ENCODE data around the gene OPCML.

The OPCML gene

GRCh38 chr11:132685174-132685611 lies 847.1 kb downstream of the OPCML start:
- no peak for FAIRE-seq

DNA sequence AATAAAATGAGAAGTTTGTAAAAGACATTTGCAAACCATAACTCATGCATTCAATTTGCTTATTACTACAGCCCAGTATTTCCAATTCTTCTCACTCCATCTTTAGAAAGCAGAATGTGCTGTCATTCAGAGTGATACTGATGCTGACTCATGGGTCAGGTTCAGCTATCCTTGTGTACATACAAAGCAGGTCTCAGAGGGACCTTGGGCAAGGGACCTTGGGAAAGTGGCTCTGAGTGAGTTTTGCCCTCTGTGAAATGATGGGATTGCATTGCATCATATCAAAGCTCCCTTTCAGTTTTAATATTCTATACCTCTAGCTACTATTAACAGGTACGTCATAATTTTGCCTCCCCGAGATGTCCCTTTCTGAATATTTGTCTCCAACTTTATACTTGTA lies 848.7 kb downstream of the OPCML start:
- no peak for FAIRE-seq

- FAIRE-seq, result no peak
These were observed 850.3 kb downstream of the OPCML start for GRCh38 chr11:132681971-132682370.

DNA sequence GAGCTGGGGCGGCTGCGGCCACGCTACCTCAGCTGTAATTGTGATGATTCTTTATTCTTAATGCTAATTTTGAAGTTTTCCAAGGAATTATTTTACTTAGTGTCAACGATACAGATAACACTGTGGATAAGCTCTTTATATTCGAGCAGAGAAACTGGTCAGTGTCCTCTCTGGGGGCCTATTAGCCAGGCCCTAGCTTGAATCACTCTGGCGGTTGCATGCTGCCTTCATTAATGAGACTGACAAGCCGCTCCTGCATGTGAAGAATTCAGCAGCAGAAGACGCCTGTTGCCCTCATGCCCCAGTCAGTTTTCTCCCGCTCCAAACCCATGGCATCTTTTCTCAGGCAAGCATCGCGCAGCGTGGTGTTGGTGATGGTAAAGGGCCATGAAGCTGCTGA lies 851.7 kb downstream of the OPCML start:
- FAIRE-seq, result no peak

DNA sequence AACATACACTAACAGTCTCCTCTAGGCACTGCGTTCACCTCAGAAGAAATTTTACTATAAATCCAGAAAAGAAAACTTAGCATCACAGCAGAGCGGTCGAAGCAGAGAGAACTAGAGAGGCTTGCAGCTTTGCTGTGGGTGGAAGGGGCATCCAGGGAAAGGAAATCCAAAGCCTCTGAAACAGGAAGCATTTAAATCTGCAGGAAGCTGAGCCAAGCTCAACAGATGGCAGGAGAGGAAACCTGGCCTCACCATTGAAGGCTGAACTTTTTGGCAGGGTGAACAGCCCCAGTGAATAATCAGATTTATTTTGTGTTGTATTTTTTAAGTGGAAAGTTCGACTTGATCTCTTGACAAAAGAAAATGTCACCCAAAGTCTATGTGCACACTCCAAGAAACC lies 858.1 kb downstream of the OPCML start:
- no peak for FAIRE-seq

DNA sequence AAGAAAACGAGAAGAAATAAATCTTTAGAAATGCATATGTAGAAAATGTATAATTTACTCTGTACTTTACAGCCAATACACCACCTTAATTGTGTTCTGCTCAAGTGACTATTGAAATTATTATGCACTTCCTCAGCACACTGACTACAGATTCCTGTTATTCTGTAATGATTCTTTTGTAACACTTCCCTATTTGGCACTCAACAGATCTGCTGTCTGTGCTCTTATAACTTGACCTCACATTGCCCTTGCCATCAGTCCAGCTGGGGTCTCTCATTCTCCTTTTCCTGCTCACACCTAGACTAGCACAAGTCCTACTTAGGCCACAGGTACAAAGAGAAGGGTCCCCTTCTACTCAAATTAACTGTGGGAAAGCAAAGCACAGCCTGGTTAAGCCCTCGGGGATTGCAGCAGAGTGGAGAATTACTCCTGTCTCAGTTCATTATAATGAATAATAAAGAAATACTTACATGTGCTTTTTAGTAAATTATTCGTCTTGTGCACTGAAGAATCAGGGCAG lies 860.4 kb downstream of the OPCML start:
- no peak for FAIRE-seq

DNA sequence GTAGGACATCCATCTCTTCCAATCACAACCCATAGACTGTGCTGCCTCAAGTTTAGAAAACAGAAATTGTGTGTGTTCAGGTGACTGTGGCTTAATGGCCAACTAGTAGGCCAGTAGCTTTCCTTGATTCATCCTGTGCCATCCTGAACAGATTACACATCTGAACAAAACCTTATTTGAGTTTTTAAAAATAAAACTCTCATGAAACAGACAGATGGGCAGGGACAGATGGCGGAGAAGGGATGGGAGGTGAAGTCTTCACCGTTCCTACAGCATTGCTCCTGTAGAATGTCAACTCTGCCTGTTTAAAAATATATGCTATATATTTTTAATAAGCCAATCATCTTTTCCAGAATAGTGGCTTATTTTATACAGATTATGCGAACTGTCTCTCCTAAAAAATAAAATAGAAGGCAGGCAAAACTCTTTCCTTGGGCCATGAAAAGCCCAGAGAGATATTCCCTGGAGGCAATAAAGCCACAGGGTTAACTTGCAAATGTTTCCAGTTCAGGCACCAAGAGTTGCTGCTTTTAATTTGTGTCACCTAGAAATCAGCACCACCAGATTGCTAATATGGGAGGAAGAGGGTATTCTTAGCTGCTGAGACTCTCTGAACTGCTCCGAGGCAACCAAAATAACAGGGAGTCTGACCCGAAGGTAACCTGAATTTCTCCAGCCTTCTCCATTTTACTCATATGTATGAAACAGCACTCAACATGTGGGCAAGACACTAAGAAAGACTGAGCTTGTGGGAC lies 861.2 kb downstream of the OPCML start:
- FAIRE-seq, result no peak

DNA sequence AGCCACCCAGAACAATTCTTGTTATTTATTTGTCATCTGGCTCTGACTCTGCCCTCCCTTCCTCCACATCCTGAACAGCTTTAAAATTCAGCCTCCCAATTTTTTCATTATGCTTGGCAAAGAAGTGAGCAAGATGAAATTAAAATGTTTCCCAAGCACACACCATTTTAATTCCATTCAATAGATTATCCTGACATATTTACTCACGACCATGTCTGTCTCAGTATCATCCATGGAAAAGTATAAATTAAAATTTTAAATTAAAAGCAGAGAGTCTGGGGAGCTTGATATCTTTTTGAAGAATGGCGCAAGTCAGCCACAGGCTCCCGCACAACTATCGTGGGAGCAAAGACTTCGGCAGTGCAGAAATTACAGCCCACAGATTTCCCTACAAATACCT lies 862.4 kb downstream of the OPCML start:
- no peak for FAIRE-seq

GRCh38 chr11:132665205-132665604 lies 867.1 kb downstream of the OPCML start:
- no peak for FAIRE-seq

DNA sequence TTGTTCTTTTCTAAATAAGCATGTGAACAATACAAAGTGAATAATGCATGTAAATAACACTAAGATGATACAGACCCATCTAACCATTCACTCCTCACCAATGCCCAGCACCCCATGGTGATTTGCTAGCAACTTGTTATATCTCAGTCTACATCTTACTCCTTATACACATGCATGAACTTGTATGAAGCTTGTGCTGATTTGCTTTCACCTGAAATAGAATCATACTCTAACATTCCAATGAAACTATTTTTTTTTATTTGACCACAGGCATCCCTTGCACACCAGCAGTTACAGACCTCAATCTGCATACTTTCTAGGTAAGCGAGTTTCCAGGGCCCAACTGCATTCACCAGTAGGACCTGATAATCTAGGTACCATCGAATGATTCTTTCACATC lies 873.6 kb downstream of the OPCML start:
- FAIRE-seq, result no peak

DNA sequence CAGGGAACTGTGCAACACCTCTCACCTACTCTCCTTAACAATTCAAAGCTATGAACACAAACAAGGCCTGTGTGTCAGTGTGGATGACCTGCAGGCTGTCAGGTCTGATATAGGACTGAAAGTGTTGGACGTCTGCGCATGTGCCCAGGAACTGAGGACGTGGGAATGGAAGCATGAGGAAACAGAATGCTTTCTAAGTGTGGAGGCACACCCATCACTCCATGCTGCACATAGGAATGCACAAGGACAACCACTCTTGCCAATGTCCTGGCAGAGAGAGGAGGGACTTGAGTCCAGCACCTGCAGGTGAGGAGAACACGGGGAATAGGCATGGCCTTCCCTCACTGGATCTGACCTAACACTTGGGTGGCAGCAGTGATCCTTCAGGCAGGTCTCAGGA lies 874.3 kb downstream of the OPCML start:
- FAIRE-seq, result no peak

GRCh38 chr11:132655187-132655855 lies 877.0 kb downstream of the OPCML start:
- no peak for FAIRE-seq

GRCh38 chr11:132653237-132653636 lies 879.1 kb downstream of the OPCML start:
- FAIRE-seq, result no peak

GRCh38 chr11:132650969-132651720 lies 881.2 kb downstream of the OPCML start:
- FAIRE-seq, result no peak

DNA sequence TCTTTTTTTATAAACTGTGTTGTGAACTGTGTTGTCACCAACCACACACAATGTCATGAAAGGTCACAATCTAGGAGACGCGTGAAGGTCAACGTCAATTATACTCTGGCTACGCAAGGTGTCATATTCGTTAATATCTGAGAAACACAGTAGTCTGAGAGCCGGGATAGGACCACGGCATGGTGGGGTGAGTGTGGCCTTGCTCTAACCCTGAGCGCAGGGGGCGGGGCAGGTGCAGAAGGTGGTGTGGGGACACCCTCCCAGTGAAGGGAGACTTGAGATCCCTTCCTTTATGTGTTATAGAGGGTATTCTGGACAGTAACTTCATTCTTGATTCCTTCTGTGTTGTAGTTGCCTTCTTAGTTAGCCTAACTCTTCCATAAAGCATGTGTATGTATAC lies 883.0 kb downstream of the OPCML start:
- FAIRE-seq, result no peak

- no peak for FAIRE-seq
These were observed 883.5 kb downstream of the OPCML start for GRCh38 chr11:132648851-132649250.

DNA sequence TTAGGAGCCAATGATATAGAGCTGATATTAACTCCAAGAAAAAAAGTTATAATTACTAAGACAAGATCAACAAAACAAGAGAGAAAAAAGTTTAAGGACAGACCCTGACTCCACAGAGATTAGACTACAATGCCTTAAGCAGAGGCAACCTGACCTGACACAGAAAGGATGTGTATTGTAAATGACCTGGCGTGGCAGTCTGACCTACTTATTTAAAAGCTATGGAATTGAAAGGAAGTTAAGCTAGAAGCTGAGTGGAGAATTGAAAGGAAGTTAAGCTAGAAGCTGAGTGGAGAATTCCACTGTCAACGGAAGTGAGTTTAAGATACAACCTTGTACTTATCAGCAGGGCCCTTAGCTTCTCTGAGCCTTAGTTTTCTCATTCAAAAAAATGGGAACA lies 885.4 kb downstream of the OPCML start:
- no peak for FAIRE-seq

- no peak for FAIRE-seq
These were observed 887.6 kb downstream of the OPCML start for GRCh38 chr11:132644520-132645239.

DNA sequence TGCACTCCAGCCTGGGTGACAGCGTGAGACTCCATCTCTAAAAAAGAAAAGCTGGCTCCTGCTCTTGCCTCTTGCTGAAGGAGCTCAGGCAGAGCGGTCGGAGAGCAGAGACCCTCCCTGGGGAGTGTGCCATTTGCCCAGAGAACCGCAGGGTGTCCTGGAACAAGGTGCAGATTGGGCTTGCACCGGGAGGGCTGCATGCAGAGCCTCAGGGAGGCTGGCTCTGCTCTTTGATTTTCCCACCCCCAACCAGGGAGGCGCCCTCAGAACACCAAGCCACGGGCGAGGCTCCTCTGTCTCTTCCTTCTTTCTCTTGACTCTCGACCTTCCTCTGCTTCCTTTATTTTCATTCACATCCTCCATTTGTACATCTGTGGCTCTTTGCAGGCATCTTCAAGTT lies 889.1 kb downstream of the OPCML start:
- no peak for FAIRE-seq

DNA sequence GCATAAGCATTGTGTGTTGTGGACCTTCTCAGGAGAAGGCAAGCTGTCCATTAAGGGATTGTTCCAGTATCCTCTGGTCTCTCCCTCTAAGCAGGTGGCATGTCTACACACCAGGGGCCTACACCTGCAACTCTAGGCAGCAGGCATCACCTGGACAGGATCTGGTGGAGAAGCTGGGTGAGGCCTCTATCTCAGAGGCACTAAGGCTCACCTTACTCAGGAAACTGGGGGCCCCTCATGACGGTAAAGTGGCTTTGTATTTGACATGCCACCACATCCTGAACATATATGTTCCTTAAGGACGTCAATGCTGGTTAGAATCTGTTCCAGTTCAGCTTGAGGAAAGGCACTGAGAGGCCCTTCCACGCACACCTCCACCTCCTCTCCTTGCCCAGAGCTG lies 891.3 kb downstream of the OPCML start:
- FAIRE-seq, result no peak

DNA sequence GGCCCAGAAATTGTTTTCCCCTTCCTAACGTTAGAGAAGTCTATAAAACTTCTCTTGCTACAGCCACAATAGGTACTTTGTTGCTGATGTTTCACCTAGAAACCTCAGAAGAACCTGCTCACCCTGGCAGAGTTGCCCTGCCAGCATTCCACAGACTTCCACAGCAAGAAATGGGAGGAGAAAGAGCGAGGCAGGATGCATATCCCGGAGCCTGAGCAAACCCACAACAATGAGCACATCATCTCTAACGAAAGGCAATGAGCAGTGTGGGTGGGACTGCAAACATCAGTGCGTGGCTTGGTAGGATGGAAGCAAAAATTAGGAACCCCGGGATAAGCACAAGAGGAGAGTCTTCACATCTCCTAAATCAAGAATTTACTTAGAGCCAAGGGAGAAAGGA lies 892.3 kb downstream of the OPCML start:
- no peak for FAIRE-seq

- FAIRE-seq, result no peak
These were observed 892.9 kb downstream of the OPCML start for GRCh38 chr11:132639403-132639802.

DNA sequence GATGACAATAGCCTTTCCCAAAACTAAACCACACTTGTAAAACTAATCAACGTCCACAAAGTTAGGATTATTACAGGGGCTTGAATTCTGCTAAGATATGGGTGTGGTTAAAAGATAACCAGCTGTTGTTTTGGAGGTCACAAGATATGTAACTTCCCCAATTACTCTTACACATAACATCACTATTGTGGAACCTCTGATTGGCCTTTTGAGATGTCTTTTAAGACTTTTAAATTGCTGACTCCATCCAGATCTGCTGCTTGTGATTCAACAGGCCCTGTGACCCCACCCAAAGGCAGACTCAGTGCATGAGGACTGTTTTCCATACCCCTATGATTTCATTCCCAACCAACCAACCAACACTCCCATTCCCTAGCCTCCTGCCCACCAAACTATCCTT lies 893.9 kb downstream of the OPCML start:
- no peak for FAIRE-seq

Data from TTC549 (cell line).